NCI-H2107 treated with DMSO at 0.1 percent for 48 hours (cell line): ENCODE data around the gene LCMT1.
"Not testable (repeated sequence)": the region's sequence is repeated elsewhere in the genome, so short reads cannot be mapped to it uniquely, and the experiment has no call there.

ENCODE experiments used
- DNase-seq: peaks from one replicate; lab custom pipeline; 2025; ENCODE audit not compliant: unreplicated experiment; lab: John Stamatoyannopoulos, UW

LCMT1 gene

GRCh38 chr16:25111403-25112166 is at the start of gene LCMT1:
TSS of gene LCMT1 (plus strand) at chr16:25111742. CDS start at chr16:25111884, 142 bp downstream.
- DNase-seq: peak; percentile 92

DNA sequence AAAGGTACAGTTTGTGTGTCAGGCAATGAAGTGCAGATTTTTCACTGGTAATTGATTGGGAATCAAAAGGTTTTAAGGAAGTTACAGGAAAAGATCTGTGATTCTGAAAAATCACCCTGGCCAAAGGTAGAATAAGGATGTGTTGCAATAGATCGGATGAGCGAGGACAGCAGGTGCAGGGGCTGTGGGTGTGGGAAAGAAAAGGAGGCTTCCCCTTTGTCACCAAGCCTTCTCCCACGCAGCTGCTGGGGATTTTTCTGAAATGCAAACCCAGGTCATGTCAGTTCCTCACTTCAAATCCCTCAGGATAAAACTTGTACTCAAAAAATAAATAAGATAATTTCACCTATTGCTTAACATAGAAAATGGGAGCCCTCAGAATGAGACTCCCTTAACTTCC is 48.4 kb upstream of the LCMT1 start:
- DNase-seq: no peak

DNA sequence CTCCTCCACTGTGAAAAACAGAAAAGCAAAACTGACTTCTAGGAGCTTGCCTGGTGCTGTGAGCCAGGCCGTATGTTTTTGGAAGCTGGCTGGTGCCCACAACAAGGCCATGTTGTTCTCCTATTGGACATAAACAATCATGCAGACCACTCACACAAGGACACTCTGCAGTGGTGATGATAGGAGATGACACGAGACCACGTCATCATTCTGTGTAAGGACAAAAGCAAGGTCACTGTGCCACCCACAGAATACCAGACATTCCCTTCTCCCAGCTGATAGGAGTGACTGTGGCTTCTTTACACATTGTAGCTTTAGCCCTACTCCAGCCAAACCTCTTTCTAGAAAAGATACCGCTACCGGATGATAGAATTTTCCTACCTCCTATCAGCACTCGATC is 47.7 kb upstream of the LCMT1 start:
- DNase-seq: no peak

GRCh38 chr16:25064281-25064680 is 47.3 kb upstream of the LCMT1 start:
- not testable (repeated sequence) for DNase-seq

GRCh38 chr16:25064937-25065336 is 46.6 kb upstream of the LCMT1 start:
- DNase-seq: no peak

GRCh38 chr16:25065899-25066298 is 45.6 kb upstream of the LCMT1 start:
- DNase-seq: no peak

DNA sequence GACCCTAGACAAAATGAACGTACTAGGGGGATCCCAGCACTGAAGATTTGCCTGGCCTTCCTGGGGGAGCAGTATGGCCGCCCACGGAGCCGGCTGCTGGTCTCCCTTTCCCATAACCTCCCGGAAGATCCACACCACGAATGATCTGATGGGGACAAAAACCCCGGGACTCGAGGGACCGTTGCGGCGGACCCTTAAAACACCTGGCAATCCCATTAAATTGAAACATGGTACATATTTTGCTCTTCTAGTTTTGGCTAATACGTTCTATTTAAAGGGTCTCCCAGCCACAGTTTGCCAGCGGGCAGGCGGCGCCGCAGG is 45.2 kb upstream of the LCMT1 start:
- DNase-seq: no peak

DNA sequence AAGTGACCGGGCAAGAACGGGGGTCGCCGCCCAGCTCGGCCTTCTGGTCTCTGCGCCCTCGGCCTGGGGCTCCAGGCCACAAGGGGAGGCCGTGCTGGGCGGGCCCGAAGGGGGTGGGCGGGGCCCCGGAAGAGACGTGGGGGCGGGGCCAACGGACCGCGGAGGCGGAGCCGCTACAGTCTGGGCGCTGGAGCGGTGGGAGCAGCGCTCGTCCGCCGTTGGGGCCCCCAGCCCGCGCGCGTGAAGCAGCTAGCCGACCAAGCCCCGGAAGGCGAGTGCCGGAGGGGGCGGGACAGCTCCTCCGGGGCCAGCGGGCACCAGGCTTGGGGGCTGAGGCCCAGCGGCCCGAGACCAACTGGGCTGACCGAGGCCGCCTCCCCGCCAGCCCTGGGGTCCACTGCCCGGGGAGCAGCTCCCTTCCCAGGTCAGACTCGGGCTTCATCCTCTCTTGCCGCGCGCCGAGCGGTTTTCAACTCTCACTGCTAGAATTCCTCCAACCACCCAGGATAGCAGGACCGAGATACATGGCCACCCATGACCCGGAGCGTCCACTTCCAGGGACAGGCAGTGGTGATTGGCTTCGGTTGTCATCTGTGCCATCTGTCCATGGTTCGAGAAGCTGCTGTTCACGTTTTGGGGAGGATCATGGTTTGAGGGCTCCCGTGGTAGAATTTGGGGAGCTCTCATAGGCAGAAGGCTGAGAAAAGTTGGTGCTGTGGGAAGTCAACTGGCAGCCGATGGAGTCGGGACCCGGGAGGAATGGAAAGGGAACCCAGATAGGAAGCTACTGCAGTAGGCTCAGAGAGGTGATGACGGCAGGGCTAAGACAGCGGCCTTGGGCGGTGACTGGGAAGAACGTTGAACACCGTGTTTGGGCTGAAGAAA is 44.6 kb upstream of the LCMT1 start:
- DNase-seq: peak; percentile 7

- no peak for DNase-seq
Observed at GRCh38 chr16:25073854-25074253, 37.7 kb upstream of the LCMT1 start.

GRCh38 chr16:25078386-25078978 is 33.1 kb upstream of the LCMT1 start:
- no peak for DNase-seq

GRCh38 chr16:25079637-25080378 is 31.7 kb upstream of the LCMT1 start:
- no peak for DNase-seq

DNA sequence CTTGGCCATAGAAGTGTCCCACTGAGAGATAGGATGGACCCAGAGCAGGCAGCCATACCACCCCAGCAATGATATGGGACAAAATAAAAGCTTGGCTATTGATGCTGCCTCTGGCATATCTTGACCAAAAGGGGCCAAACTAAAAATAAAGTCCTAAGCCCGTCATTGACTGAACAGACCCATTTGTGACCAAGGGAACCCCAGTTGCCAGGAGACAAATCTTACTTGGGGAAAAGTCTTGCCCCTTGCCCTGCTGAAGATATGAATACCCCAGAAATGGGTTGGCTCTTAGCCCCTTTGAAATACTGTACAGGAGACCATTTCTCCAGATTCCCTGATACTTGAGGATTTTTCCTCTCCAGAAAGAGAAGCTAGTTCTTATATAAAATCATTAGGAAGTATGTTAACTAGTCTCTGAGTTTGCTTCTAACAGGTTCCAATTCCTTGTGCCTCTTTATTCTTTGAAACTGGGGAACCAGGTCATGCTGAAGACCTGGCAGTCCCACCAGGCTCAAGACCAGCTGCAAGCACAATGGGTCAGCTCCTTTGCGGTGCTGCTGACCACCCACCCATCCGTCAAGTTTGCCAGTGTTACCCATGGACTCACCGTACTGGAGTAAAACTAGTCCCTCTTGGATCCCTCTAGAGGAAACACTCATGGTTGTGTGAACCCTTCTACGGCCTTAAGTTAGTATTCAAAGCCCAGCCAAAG is 31.0 kb upstream of the LCMT1 start:
- no peak for DNase-seq

DNA sequence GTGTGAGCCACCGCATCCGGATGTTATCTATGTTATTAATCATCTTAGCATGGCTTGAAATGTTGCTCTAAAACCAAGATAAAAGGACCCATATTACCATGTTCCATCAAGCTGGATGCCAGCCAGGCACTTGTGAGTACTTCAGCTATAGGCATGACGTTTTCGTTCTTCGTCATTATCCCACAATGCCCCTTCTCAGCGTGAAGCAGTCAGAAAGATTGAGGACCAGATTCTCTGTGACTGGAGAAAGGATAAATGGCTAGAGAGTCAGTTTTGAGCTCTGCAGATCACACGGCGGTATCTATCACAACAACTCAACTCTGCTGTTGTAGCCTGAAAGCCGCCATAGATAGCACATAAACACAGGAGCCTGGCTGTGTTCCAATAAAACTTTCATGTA is 29.8 kb upstream of the LCMT1 start:
- no peak for DNase-seq

GRCh38 chr16:25083065-25083464 is 28.5 kb upstream of the LCMT1 start:
- no peak for DNase-seq

DNA sequence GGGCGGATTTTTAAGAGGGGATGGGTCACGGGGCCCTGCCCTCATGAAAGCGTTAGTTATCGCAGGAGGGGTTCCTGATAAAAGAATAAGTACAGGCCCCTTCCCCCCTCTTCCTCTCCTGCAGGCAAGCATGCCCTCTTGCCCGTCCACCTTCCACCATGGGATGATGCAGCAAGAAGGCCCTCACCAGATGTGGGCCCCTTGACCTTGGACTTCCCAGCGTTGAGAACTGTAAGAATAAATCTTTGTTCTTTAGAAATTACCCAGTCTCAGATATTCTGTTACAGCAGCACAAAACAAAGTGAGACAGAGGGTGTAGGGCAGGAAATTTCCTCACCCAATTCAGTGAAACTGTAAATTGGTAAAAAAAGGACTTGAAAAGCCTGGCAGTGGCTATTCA is 27.8 kb upstream of the LCMT1 start:
- no peak for DNase-seq

DNA sequence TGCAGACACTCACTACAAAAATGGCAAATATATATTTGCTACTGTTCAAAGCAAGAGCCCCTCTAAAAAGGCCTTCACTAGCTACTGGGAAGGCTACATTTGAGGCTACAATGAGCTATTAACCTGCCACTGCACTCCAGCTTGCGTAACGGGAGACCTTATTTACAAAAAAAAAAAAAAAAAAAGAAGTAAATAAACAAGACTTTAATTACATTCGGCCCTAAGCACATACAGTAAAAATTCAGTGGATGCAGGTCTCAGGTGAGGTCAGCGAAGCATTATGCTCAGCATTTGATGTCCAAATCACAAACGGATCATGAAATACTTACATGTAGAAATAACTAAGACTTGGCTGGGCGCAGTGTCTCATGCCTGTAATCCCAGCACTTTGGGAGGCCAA is 26.7 kb upstream of the LCMT1 start:
- DNase-seq: no peak

DNA sequence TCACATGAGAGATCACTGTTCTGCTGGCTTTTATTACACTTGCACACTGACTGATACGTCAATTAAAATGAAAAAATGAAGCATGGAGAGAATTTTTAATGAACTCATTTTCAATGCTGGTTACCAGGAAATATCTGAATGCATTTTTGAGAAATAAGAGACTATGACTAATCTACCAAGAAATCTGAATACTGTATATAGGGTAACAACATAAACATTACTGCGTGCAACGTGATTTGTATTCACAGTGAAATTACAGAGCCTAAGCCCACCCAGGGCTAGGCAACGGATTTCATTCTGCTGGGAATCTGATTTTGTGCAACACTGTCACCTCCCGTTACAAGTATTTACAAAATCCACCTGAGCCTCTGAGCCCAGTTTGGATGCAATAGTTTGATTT is 23.8 kb upstream of the LCMT1 start:
- DNase-seq: no peak

DNA sequence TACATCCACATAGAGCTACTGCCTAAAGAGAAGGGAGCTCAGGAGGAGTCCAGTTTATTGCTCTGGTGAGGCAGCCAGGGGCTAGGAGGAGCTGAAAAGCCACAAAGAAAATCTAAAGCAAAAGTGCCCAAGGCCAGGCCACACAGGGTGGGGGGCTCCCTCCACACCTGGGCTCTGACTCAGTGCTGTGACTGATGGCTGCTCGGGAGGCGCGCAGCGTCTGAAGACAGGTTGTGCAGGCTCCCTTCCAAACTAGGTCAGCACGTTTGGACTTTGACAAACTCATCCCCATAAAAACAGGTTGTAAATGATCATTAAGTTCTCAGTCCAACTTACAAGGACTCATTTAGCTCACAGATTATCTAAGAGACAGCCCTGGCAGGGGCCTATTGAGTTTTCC is 22.2 kb upstream of the LCMT1 start:
- DNase-seq: no peak

GRCh38 chr16:25092441-25092840 is 19.1 kb upstream of the LCMT1 start:
- DNase-seq: no peak

DNA sequence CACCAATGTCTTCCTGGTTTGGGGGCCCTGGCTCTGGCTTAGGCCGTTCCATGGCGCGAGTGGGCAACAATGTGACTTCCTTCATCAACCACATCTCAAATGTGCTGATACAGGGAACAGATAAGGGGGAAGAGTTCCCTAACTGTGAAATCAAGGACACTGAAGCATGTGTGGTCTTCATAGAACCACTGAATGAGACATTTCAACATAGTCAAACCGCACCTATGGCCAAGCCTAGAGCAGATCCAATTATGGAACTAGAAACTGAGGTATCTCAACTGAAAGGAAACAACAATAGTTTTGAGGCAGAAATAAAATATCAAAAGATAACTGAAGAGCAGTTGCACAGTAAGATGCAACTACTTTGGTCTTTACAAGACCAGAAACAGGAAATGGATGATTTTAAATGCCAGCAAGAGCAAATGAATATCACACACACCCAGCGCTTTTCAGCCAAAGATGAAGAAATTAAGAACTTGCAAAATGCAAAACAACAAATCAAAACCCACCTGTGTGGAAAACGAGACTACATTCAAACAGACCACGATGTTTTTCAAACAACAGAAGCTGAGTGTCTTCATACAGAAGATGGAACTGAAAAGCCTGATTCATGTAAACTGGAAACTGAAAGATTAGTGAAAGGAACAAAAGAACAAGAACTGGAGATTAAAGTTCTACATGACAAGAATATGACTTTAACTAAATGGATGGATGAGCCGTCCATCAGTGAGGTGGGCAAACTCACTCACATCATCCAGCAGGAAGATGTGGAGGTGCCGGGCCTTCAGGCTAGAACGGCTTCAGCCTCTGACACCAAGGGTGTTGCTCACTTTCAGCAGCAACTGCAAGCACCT is 18.1 kb upstream of the LCMT1 start:
- DNase-seq: no peak
